ENCODE data around the gene NADSYN1. TPM values are rescaled to one million over a fixed set of nuclear protein-coding genes. Genes with fewer than 3 reads are reported as not detected.

The NADSYN1 gene
- total RNA-seq, 1 donor from 2014 or later = 87.9 TPM

GRCh38 chr11:71490044-71490730 is 37.2 kb downstream of the NADSYN1 start:
- no peak for DNase-seq (ENCODE audit: low read depth)
- Mint-ChIP-seq H3K4me3 (ENCODE audit: unreplicated experiment) (no peak overlapping the region), H3K9me3 (ENCODE audit: unreplicated experiment) (peaks cover 2% of the 10 kb centered on the region), H3K4me1 (ENCODE audit: low read depth, unreplicated experiment) (peaks cover 18% of the 10 kb centered on the region), H3K36me3 (ENCODE audit: low read depth, unreplicated experiment) (peaks cover 52% of the 10 kb centered on the region), H3K27me3 (ENCODE audit: low read depth, unreplicated experiment) (no peaks in the 10 kb centered on the region), H3K27ac (ENCODE audit: unreplicated experiment) (no peak overlapping the region)
- peaks cover 10% of the 10 kb centered on the region for H3K36me3 ChIP-seq (ENCODE audit: insufficient read depth, low read length)
- H3K79me2 ChIP-seq (ENCODE audit: insufficient read depth, low read length) = no peaks in the 10 kb centered on the region
- H4K20me1 ChIP-seq (ENCODE audit: insufficient read depth, low read length) = peaks cover 14% of the 10 kb centered on the region
- peaks cover 11% of the 10 kb centered on the region for H3K4me1 ChIP-seq (ENCODE audit: insufficient read depth, low read length)
- no peak overlapping the region for H3K27ac ChIP-seq (ENCODE audit: low read depth, low read length)
- H3K4me2 ChIP-seq (ENCODE audit: low read length) = no peak overlapping the region
- H2AFZ ChIP-seq (ENCODE audit: low read depth, low read length) = no peak overlapping the region
- H3K4me3 ChIP-seq (ENCODE audit: insufficient read depth, low read depth, low read length) = no peak overlapping the region
- no peaks in the 10 kb centered on the region for H3K9me3 ChIP-seq (ENCODE audit: insufficient read depth, low read depth, low read length)
- no peak for FAIRE-seq
- H3K9ac ChIP-seq (ENCODE audit: low read length) = no peak overlapping the region
- H3K27me3 ChIP-seq (ENCODE audit: insufficient read depth, low read length) = no peaks in the 10 kb centered on the region
- TF ChIP-seq EZH2 (IDR thresholded peaks at IDR 0.05; ENCODE audit: insufficient read depth, low read length) = no peak
- TF ChIP-seq CTCF (IDR thresholded peaks at IDR 0.05; ENCODE audit: insufficient read depth, low read depth, low read length) = no peak

GRCh38 chr11:71490731-71491390 is 37.9 kb downstream of the NADSYN1 start:
- H3K4me2 ChIP-seq (ENCODE audit: low read length) = no peak overlapping the region
- H3K27ac ChIP-seq (ENCODE audit: low read depth, low read length) = no peak overlapping the region
- DNase-seq (ENCODE audit: low read depth) = no peak
- no peak overlapping the region for H3K27ac Mint-ChIP-seq (ENCODE audit: unreplicated experiment)
- H3K4me3 Mint-ChIP-seq (ENCODE audit: unreplicated experiment) = no peak overlapping the region
- H4K20me1 ChIP-seq (ENCODE audit: insufficient read depth, low read length) = peaks cover 14% of the 10 kb centered on the region
- peaks cover 51% of the 10 kb centered on the region for H3K36me3 Mint-ChIP-seq (ENCODE audit: low read depth, unreplicated experiment)
- no peak overlapping the region for H2AFZ ChIP-seq (ENCODE audit: low read depth, low read length)
- H3K9me3 ChIP-seq (ENCODE audit: insufficient read depth, low read depth, low read length) = no peaks in the 10 kb centered on the region
- peaks cover 2% of the 10 kb centered on the region for H3K9me3 Mint-ChIP-seq (ENCODE audit: unreplicated experiment)
- H3K79me2 ChIP-seq (ENCODE audit: insufficient read depth, low read length) = no peaks in the 10 kb centered on the region
- no peaks in the 10 kb centered on the region for H3K27me3 Mint-ChIP-seq (ENCODE audit: low read depth, unreplicated experiment)
- H3K36me3 ChIP-seq (ENCODE audit: insufficient read depth, low read length) = peaks cover 8% of the 10 kb centered on the region
- H3K9ac ChIP-seq (ENCODE audit: low read length) = no peak overlapping the region
- H3K4me1 Mint-ChIP-seq (ENCODE audit: low read depth, unreplicated experiment) = peaks cover 18% of the 10 kb centered on the region
- H3K27me3 ChIP-seq (ENCODE audit: insufficient read depth, low read length) = no peaks in the 10 kb centered on the region
- peaks cover 11% of the 10 kb centered on the region for H3K4me1 ChIP-seq (ENCODE audit: insufficient read depth, low read length)
- H3K4me3 ChIP-seq (ENCODE audit: insufficient read depth, low read depth, low read length) = no peak overlapping the region
- no peak for FAIRE-seq
- TF ChIP-seq CTCF (IDR thresholded peaks at IDR 0.05; ENCODE audit: insufficient read depth, low read depth, low read length) (no peak), EZH2 (IDR thresholded peaks at IDR 0.05; ENCODE audit: insufficient read depth, low read length) (no peak)

- Mint-ChIP-seq H3K27ac (ENCODE audit: unreplicated experiment) (no peak overlapping the region), H3K4me1 (ENCODE audit: low read depth, unreplicated experiment) (peaks cover 18% of the 10 kb centered on the region), H3K36me3 (ENCODE audit: low read depth, unreplicated experiment) (peaks cover 50% of the 10 kb centered on the region), H3K27me3 (ENCODE audit: low read depth, unreplicated experiment) (no peaks in the 10 kb centered on the region), H3K9me3 (ENCODE audit: unreplicated experiment) (peaks cover 2% of the 10 kb centered on the region), H3K4me3 (ENCODE audit: unreplicated experiment) (no peak overlapping the region)
- Histone ChIP-seq H4K20me1 (ENCODE audit: insufficient read depth, low read length) (peaks cover 10% of the 10 kb centered on the region), H3K4me2 (ENCODE audit: low read length) (no peak overlapping the region), H3K27ac (ENCODE audit: low read depth, low read length) (no peak overlapping the region), H3K79me2 (ENCODE audit: insufficient read depth, low read length) (no peaks in the 10 kb centered on the region), H2AFZ (ENCODE audit: low read depth, low read length) (no peak overlapping the region), H3K9ac (ENCODE audit: low read length) (no peak overlapping the region), H3K4me1 (ENCODE audit: insufficient read depth, low read length) (peaks cover 11% of the 10 kb centered on the region), H3K4me3 (ENCODE audit: insufficient read depth, low read depth, low read length) (no peak overlapping the region), H3K9me3 (ENCODE audit: insufficient read depth, low read depth, low read length) (no peaks in the 10 kb centered on the region), H3K36me3 (ENCODE audit: insufficient read depth, low read length) (peaks cover 8% of the 10 kb centered on the region), H3K27me3 (ENCODE audit: insufficient read depth, low read length) (no peaks in the 10 kb centered on the region)
- TF ChIP-seq EZH2 (IDR thresholded peaks at IDR 0.05; ENCODE audit: insufficient read depth, low read length) (no peak), CTCF (IDR thresholded peaks at IDR 0.05; ENCODE audit: insufficient read depth, low read depth, low read length) (no peak)
- DNase-seq (ENCODE audit: low read depth) = no peak
- FAIRE-seq = no peak
Measured at GRCh38 chr11:71491531-71491930, 38.5 kb downstream of the NADSYN1 start.

All from astrocyte (in vitro differentiated cells and primary cell).